HG03045 (cell line): Measurements from ENCODE around the gene SMARCA4.
"Not testable (repeated sequence)": the region's sequence is repeated elsewhere in the genome, so short reads cannot be mapped to it uniquely, and the experiment has no call there.

Experiments used
- ATAC-seq: cut with Tn5 transposase; IDR thresholded peaks from one replicate; pipeline ENCODE4 v1.9.1; 2021; ENCODE audit warnings: mild to moderate bottlenecking, moderate library complexity; ENCODE audit not compliant: unreplicated experiment

The SMARCA4 gene

GRCh38 chr19:11092181-11092538 is 131.3 kb downstream of the SMARCA4 start:
- ATAC-seq: no peak

- no peak for ATAC-seq
Observed at GRCh38 chr19:11093689-11094238, 132.9 kb downstream of the SMARCA4 start.

- ATAC-seq: no peak
Observed at GRCh38 chr19:11094520-11094894, 133.7 kb downstream of the SMARCA4 start.

- no peak for ATAC-seq
Observed at GRCh38 chr19:11096210-11096841, 135.5 kb downstream of the SMARCA4 start.

- ATAC-seq: not testable (repeated sequence)
Observed at GRCh38 chr19:11097367-11097766, 136.5 kb downstream of the SMARCA4 start.

- no peak for ATAC-seq
Observed at GRCh38 chr19:11098327-11098726, 137.5 kb downstream of the SMARCA4 start.

- no peak for ATAC-seq
Observed at GRCh38 chr19:11098861-11099260, 138.0 kb downstream of the SMARCA4 start.

GRCh38 chr19:11100049-11100448 is 139.2 kb downstream of the SMARCA4 start:
- no peak for ATAC-seq

- ATAC-seq: no peak
Observed at GRCh38 chr19:11101057-11101456, 140.2 kb downstream of the SMARCA4 start.

- ATAC-seq: no peak
Observed at GRCh38 chr19:11102944-11103343, 142.1 kb downstream of the SMARCA4 start.

GRCh38 chr19:11103667-11104066 is 142.8 kb downstream of the SMARCA4 start:
- not testable (repeated sequence) for ATAC-seq

GRCh38 chr19:11105014-11105636 is 144.3 kb downstream of the SMARCA4 start:
- ATAC-seq: no peak

- ATAC-seq: no peak
Observed at GRCh38 chr19:11106477-11106876, 145.6 kb downstream of the SMARCA4 start.

- no peak for ATAC-seq
Observed at GRCh38 chr19:11108746-11109145, 147.9 kb downstream of the SMARCA4 start.

- ATAC-seq: no peak
Observed at GRCh38 chr19:11111117-11111770, 150.4 kb downstream of the SMARCA4 start.

- no peak for ATAC-seq
Observed at GRCh38 chr19:11111771-11112144, 150.9 kb downstream of the SMARCA4 start.
